Measurements from ENCODE around the gene FOLH1.
"Not testable (repeated sequence)": the region's sequence is repeated elsewhere in the genome, so short reads cannot be mapped to it uniquely, and the experiment has no call there.

Gene FOLH1

GRCh38 chr11:49208006-49208721, at the start of gene FOLH1:
Gene FOLH1 (minus strand): TSS chr11:49208602. CDS start chr11:49208409, 193 bp downstream.
- no peak for DNase-seq

GRCh38 chr11:49255148-49255547, 46.7 kb upstream of the FOLH1 start:
- DNase-seq: not testable (repeated sequence)

GRCh38 chr11:49251212-49251611, 42.8 kb upstream of the FOLH1 start:
- DNase-seq: not testable (repeated sequence)

DNA sequence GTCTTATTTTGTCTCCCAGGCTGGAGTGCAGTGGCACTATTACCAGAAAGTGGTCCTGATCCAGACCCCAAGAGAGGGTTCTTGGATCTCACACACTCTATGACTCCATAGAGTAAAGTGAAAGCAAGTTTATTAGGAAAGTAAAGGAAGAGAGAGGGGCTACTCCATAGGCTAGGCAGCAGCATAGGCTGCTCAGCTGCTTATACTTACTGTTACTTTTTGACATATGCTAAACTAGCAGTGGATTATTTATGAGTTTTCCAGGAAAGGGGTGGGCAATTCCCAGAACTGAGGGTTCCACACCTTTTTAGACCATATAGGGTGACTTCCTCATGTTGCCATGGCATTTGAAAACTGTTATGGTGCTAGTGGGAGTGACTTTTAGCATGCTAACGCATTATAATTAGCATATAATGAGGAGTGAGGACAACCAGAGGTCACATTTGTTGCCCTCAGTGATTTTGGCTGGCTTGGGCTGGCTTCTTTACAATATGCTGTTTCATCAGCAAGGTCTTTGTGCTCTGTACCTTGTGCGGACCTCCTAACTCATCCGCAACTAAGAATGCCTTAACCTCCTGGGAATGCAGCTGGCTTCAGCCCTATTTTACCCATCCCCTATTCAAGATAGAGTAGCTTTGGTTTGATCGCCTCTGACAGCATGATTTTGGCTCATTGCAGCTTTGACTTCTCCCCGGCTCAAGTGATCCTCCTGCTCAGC, 42.2 kb upstream of the FOLH1 start:
- not testable (repeated sequence) for DNase-seq

DNA sequence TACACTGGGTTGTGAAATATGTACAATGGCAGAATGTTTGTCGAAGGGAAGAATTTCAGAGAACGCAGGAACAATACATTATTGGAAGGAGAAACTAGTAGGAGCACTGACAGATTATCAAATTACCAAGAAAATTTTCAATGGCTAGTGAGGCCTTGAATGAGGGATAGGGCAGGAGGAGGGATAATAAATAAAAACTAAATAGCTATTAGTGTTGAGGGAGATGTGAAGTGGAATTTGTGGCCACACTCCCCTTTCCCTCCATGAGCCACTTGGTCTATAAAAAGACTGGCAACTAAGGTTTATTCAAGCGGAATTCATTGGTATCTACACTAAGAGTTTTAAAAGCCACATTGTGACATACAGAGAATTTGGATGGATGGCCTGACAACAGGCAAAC, 41.0 kb upstream of the FOLH1 start:
- not testable (repeated sequence) for DNase-seq

GRCh38 chr11:49233685-49234084, 25.3 kb upstream of the FOLH1 start:
- not testable (repeated sequence) for DNase-seq

- not testable (repeated sequence) for DNase-seq
Measured at GRCh38 chr11:49233019-49233418, 24.6 kb upstream of the FOLH1 start.

DNA sequence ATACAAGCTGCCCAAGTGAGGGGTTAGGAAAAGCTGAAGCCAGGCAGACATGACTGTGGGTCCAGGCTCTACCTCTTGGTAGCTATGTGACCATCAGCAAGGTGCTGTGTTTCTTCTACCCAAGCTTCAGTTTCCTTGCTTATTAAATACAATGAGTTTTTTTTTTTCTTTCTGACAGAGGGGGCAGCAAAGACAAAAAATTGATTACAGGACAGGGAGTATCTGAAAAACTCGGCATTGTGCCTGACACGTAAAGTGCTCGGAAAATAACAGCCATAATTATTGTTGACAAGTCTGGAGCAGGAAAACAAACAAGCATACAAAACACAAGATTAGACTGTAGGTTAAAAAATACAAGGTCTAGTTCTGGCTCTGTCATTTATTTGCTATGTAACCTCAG, 23.3 kb upstream of the FOLH1 start:
- DNase-seq: not testable (repeated sequence)

DNA sequence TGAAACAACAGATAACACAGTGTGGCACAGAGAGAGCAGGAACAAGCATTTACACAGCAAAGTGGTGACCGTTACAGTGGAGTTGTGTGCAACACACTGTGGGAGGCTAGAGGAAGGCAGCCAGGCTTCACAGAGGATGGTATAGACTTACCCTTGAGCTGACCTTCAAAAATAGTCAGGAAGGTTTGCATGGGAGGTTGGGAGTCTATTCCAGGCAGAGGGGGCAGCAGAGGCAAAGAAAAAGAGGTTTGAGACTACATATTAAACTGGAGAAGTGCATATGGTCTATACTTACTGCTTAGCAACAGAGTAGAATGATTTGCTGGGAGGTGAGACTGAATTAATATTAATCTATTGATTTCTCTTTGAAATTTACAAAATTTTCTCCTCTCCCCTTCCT, 22.1 kb upstream of the FOLH1 start:
- DNase-seq: not testable (repeated sequence)

DNA sequence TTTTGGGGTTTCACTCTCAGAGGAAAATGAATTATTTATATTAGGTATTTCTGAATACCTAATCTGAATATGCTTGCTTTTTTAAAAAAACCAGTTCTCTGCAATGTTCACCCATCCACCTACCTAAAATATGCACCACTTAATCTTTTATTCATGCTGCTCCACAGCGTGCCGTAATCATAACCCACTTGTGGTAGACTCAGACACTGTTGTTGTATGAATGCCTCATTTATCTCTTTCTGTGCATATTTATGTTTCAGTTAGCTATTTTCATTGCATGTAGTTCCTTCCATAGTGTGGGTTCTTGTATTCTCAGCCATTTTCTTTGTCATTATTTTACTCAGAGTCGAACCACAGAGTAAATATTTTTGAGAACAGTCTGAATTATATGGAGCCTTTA, 21.6 kb upstream of the FOLH1 start:
- not testable (repeated sequence) for DNase-seq

DNA sequence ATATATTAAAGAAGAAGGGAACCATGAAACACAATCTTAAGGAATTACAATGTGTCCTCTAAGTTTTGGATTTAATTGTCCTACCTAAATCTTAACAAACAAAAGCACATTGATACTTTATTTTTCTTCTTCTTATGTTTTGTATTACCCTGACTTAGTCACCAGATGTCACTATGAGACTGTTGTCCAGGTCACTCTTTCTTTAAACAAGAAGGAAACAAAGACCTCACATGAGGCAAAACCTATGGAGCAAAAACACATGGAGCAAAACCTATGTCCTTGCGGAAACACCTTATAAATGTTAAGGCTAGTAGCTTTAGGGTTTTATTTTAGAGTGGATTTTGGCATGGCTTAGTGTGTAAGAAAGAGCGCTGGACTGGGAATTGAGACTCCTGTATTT, 20.7 kb upstream of the FOLH1 start:
- not testable (repeated sequence) for DNase-seq

GRCh38 chr11:49225255-49225785, 16.9 kb upstream of the FOLH1 start:
- DNase-seq: not testable (repeated sequence)

DNA sequence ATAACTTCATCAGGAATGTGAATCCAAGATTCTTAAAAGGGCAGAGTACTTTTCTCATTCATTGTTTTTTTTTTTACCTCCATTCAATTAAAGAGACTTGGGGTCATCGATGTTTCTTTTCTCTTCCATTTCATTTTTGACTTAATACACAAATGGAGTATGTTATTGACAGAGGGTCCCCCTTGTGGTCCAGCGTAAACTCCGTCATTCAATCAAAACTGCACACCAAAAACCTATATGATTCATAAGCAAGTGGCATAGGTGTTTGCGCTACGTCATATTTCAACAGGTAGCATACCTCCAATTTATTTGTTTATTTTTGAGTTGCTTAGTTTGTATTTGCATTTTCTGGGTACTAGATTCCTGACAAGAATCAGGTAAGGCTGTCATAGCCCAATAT, 12.7 kb upstream of the FOLH1 start:
- DNase-seq: no peak

DNA sequence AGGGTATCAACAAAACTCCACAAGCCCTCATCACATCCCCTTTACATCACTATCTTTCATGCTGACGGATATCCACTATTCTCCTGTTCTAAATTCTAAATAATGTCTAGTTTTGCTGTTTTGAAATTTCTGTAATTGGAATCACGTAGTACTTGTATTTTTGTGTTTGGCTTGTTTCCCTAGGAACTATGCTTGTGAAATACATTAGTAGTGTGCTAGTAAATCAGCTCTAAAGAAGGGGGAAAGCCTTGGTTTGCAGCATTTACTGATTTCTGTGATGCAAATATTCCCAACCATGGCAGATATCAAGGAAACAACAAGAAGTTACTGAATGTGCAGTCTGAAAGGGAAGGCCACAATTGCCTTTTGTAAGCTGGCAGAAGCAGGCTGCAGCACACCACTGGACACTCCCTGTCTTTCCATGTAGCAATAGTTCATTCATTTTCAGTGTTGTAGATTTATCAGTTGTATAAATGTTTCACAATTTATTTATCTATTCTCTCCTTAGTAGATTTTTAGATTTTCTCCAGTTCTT, 4.7 kb upstream of the FOLH1 start:
- no peak for DNase-seq

- DNase-seq: not testable (repeated sequence)
Measured at GRCh38 chr11:49206999-49207398, 1.4 kb downstream of the FOLH1 start.

- no peak for DNase-seq
Measured at GRCh38 chr11:49202287-49202976, 6.0 kb downstream of the FOLH1 start.

GRCh38 chr11:49196775-49197174, 11.6 kb downstream of the FOLH1 start:
- DNase-seq: not testable (repeated sequence)

DNA sequence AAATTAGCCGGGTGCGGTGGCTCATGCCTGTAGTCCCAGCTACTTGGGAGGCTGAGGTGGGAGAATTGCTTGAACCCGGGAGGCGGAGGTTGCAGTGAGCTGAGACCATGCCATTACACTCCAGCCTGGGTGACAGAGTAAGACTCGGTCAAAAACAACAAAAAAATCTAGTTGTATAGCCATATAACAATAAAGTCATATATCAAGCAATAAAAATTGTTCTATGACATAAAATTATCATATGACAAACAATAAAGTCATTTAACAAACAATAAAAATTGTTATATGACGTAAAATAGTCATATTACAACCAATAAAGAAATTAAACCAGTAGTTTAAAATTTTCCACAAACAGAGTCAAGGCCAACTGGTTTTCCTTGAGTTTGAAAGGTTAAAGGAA, 12.4 kb downstream of the FOLH1 start:
- not testable (repeated sequence) for DNase-seq

DNA sequence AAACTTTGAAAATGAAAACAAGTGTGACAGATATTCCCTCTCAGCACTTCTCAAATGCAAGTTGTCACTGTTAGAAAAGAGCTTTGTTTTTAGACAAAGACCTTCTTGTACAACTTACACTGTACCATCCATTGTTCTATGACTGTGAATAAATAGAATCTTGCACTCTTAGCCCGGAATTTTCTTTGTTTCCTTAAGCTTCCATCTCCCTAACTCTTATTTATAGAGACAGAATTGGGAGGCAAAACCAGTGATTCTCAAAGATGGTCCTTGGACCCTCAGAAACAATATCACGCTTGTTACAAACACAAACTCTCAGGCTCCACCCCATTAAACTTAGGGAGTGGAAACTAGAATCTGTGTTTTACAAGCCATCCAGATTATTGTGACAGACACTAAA, 18.1 kb downstream of the FOLH1 start:
- DNase-seq: not testable (repeated sequence)

DNA sequence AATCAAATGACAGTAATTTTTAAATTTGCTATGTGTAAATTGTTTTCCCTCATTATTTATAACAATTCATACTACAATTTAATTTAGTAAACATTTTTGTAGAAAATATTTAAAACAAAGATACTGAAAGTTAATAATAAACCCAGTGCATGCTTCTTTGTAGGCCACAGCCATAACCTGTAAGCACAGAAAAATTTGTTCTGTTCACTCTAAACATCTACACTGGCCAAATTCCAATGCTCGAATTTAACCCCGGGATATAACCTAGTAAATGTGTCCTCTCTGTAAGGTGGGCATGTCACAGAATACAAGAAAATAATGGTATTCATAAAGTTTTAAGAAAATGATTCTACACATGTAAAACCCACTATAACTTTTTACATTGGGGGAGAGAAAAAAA, 22.2 kb downstream of the FOLH1 start:
- not testable (repeated sequence) for DNase-seq

DNA sequence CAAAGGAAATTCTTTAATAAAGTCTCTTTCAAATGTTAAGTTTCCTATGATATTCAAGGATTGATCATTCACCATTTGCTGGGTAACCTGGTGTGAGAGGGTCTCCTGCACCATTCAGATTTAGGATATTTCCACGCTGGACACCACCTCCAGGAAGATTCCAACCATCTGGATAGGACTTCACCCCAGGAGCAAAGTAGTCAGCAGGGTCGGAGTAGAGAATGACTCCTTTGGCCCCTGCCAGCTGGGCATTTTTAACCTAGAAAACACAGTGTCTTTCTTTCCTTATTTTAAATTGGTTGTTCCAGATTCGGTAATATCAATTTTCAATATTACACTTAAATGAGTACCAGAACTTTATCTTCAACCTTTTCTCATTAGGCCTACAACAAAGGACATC, 22.8 kb downstream of the FOLH1 start:
- not testable (repeated sequence) for DNase-seq

GRCh38 chr11:49184756-49185155, 23.6 kb downstream of the FOLH1 start:
- not testable (repeated sequence) for DNase-seq

GRCh38 chr11:49177936-49178335, 30.5 kb downstream of the FOLH1 start:
- DNase-seq: not testable (repeated sequence)
